NCI-H446 treated with DMSO at 0.1 percent for 48 hours (cell line): ENCODE data around the gene TM6SF1.

Source experiments
- DNase-seq: peaks from one replicate; lab custom pipeline; 2025; lab: John Stamatoyannopoulos, UW

The TM6SF1 gene

GRCh38 chr15:83174891-83175290 is 67.4 kb downstream of the TM6SF1 start:
- DNase-seq, result no peak

- no peak for DNase-seq
These were observed 70.9 kb downstream of the TM6SF1 start for GRCh38 chr15:83178390-83178789.

GRCh38 chr15:83178869-83179325 is 71.5 kb downstream of the TM6SF1 start:
- no peak for DNase-seq

DNA sequence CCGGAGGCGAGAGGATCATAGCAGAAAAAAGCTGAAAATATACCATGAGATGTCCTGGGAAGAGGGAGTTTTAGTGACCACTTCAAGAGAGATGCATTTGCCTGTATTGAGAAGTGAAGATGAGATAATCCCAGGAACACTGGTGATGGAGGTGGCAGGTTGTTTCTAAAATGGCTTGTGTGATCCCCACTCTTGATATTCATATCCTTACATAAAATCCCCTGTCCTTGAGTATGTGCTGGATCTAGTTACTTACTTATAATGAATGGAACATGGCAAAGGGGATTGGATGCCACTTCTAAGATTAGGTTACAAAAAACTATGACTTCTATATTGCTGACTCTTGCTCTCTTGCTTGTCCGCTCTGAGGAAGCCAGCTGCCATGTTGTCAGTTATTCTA is 78.1 kb downstream of the TM6SF1 start:
- DNase-seq, result no peak
